Esophagus muscularis mucosa (tissue), 4 donors: Measurements from ENCODE around the gene PTER. TPM values are rescaled to one million over a fixed set of nuclear protein-coding genes. Genes with fewer than 3 reads are reported as not detected.

Source experiments
- DNase-seq: peaks from one replicate; pipeline ENCODE4 v3.0.0-alpha.2; 2017; ENCODE audit errors: extremely low spot score
- H3K27ac ChIP-seq, 4 donors: fragments of 200-600 bp; sonication (generic); replicated peaks in 1 of 4; 1 replicate in 3 of 4; 2 replicates in 1 of 4; pipeline ENCODE4 v1.5.1; 2016 to 2019; ENCODE audit warnings: mild to moderate bottlenecking in 1 of 4
- H3K27me3 ChIP-seq, 4 donors: fragments of 200-600 bp; sonication (generic); one replicate each; pipeline versions ENCODE4 v1.5.1 to v1.6.0; 2016 to 2019
- H3K36me3 ChIP-seq, 4 donors: fragments of 200-600 bp; sonication (generic); one replicate each; pipeline ENCODE4 v1.5.1; 2016 to 2019
- H3K4me1 ChIP-seq, 4 donors: fragments of 200-600 bp; sonication (generic); one replicate each; pipeline ENCODE4 v1.5.1; 2016 to 2019
- H3K4me3 ChIP-seq, 4 donors: fragments of 200-600 bp; sonication (generic); 1 replicate in 2 of 4; 2 replicates in 2 of 4; pipeline ENCODE4 v1.5.1; 2016 to 2019; ENCODE audit warnings: mild to moderate bottlenecking in 4 of 4, moderate library complexity in 1 of 4
- H3K9me3 ChIP-seq, 4 donors: fragments of 200-600 bp; sonication (generic); 1 replicate in 3 of 4; 2 replicates in 1 of 4; pipeline ENCODE4 v1.5.1; 2016 to 2019
- EP300 ChIP-seq: sonication (generic); formaldehyde crosslinking; IDR thresholded peaks from one replicate; pipeline ENCODE4 v1.6.1; 2017; ENCODE audit warnings: antibody characterized with exemption
- POLR2A ChIP-seq: fragments of 450-650 bp; IDR thresholded peaks from one replicate; pipeline ENCODE4 v1.6.1; 2017; ENCODE audit warnings: antibody characterized with exemption, moderate library complexity, mild to moderate bottlenecking, low read depth
- POLR2AphosphoS5 ChIP-seq, 2 donors: sonication (generic); formaldehyde crosslinking; IDR thresholded peaks; one replicate each; pipeline ENCODE4 v1.6.1; 2017; ENCODE audit warnings: antibody characterized with exemption in 2 of 2
- WGBS: methylation state at CpG from one replicate; pipeline ENCODE4 v1.1.5; 2018; 5-methylcytosine and 5-hydroxymethylcytosine counted together
- intact Hi-C: fragments of 100-400 bp; cut with DNase I; formaldehyde crosslinking; loops from one replicate; pipeline ENCODE4 v1.15.1; 2023
- total RNA-seq, 4 donors: library from RNA; depleted of rRNA; stranded (reverse); fragments of >200 nt; gene quantifications; one replicate each; pipeline versions ENCODE4 v1.1.0 to v1.2.1, GENCODE V29; 2016
- TF ChIP-seq, protein P1 (sequence below), 3 experiments: fragments of 200-600 bp in 2 of 3; fragments of 450-650 bp in 1 of 3; sonication (generic) in 2 of 3; IDR thresholded peaks; one replicate each; pipeline ENCODE4 v1.5.1; 2017 to 2019; ENCODE audit warnings: antibody characterized with exemption in 3 of 3, mild to moderate bottlenecking in 2 of 3, moderate library complexity in 1 of 3

Gene PTER
- total RNA-seq, 4 donors from 2014 or later = 8.1 to 10.4 (median 9.8) TPM

DNA sequence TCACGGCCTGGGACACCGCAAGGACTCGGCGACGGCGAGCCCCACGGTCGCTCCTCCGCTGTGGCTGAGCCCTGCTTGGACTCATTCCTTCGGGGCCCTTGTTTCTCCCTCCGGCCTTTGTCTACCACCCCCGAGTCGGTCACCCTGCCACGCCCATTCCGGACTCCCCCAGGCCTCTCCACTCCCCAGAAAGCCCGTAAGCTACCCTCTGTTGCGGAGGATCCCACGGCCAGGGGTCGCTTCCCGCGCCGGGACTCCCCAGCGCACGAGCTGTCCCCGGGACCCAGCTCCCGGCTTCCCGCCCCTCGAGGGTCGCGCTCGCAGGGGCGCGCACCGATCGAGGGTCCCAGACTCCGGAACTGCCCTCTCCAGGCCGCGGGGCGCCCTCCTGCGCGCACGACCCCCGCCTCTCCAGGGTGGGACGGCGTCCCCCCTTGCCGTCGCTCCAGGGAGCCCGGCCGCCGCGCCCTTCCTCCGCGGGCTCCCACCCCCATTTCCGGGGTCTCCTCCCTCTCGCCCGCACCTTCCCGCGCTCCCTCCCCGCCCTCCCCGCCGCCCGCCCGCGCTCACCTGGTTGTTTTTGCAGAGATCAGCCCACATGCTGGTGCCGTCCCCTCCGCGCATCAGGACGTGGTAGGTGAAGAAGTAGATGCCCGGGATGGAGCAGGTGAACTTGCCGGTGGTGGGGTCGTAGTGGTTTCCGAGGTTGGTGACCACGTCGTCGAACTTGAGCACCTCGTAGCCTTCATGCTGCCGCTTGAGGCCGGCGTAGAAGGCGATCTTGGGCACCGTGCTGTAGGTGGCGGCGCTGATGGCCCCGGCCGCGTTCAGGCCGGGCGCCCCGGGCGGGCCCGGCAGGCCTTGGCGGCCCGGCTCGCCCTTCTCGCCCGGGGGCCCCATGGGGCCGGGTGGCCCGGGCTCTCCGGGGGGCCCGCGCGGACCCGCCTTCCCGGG, 83.4 kb downstream of the PTER start:
- peaks cover 17 to 32% (median 28%) of the 10 kb centered on the region in 4 donors for H3K4me1 ChIP-seq
- DNase-seq = no peak
- peak overlapping the region; percentile 53 to 63 (median 57) for H3K4me3 ChIP-seq
- H3K9me3 ChIP-seq = no peaks in the 10 kb centered on the region
- 7% methylated on average over 36 of the region's 104 CpGs for WGBS
- H3K36me3 ChIP-seq = no peaks in the 10 kb centered on the region
- no peak for TF ChIP-seq POLR2AphosphoS5 (IDR thresholded peaks at IDR 0.05)
- H3K27me3 ChIP-seq = peaks cover 0 to 53% (median 22%) of the 10 kb centered on the region in 4 donors
- H3K27ac ChIP-seq = no peak overlapping the region
- intact Hi-C loops = no loop called here

DNA sequence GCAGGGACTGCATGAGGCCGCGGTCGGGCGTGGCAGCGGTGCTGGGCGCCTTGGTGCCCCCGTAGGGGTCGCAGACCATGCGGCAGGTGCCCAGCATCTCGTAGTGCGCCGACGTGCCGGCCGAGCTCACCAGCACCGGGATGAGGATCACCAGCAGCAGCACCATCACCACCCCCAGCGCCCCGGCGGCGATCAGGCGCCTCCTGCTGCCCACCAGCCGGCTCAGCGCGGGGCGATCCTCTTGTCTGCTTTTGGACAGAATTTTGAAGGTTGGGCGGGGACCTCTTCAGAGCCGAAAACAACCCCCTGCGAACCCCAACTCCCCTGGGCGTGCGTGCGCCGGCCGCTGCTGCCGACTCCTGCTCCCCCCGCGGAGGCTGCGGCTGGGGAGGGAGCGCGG, 84.1 kb downstream of the PTER start:
- Histone ChIP-seq H3K4me3 (peak overlapping the region; percentile 53 to 63 (median 57)), H3K27ac (no peak overlapping the region), H3K27me3 (peaks cover 0 to 53% (median 22%) of the 10 kb centered on the region in 4 donors), H3K4me1 (peaks cover 17 to 32% (median 28%) of the 10 kb centered on the region in 4 donors), H3K9me3 (no peaks in the 10 kb centered on the region), H3K36me3 (no peaks in the 10 kb centered on the region)
- no peak for TF ChIP-seq POLR2AphosphoS5 (IDR thresholded peaks at IDR 0.05)
- intact Hi-C loops = no loop called here
- 2% methylated on average over 8 of the region's 39 CpGs for WGBS
- DNase-seq = no peak

DNA sequence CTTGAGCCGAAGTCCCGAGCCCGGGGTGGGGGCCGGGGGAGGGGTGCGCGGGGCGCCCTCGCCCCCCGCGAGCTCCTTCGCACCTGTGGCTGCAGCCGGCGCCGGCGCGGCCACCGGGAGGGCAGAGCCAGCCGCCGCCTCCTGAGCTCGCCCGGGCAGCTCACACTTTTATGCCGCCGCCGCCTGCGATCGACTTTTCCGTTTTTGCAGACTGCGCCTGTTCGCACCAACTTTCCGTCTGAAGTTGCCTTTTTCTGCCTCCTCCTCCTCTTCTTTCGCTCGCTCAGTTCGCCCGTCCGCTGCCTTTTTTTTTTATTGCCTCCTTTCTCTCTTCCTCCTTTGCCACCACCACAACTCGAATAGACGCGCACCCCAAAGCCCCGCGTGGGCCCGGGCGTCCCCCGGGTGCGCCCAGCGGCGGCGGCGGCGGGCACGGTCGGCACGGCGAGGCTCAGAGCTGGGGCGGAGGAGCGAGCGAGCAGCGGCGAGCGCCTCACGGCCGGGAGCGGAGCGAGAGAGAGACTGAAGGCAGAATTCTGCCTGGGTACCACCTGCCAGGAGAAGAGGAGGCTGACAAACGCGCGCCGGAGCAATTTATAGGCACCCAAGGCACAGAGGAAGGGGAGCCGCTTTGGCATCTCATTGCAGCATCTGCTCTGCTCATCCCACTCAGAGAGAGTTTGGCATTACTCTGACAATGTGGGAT, 84.7 kb downstream of the PTER start, which contains the start of gene C1QL3:
Gene C1QL3, minus strand, starts transcription at position 569 of the 706 bp plus-strand sequence. CDS start 814 bp downstream, outside the sequence.
- Histone ChIP-seq H3K4me3 (peak within 1 kb of the TSS; percentile 53 to 63 (median 57)), H3K36me3 (no peaks in the 10 kb centered on the region), H3K4me1 (peaks cover 17 to 32% (median 28%) of the 10 kb centered on the region in 4 donors), H3K27ac (no peak within 1 kb of the TSS), H3K27me3 (peaks cover 0 to 56% (median 22%) of the 10 kb centered on the region in 4 donors), H3K9me3 (no peaks in the 10 kb centered on the region)
- 2% methylated on average over 64 of the region's 68 CpGs for WGBS
- DNase-seq = no peak
- intact Hi-C loops = no loop called here
- no peak for TF ChIP-seq POLR2AphosphoS5 (IDR thresholded peaks at IDR 0.05)
- TF ChIP-seq EP300 = no peak
- TF ChIP-seq, protein P1, sequence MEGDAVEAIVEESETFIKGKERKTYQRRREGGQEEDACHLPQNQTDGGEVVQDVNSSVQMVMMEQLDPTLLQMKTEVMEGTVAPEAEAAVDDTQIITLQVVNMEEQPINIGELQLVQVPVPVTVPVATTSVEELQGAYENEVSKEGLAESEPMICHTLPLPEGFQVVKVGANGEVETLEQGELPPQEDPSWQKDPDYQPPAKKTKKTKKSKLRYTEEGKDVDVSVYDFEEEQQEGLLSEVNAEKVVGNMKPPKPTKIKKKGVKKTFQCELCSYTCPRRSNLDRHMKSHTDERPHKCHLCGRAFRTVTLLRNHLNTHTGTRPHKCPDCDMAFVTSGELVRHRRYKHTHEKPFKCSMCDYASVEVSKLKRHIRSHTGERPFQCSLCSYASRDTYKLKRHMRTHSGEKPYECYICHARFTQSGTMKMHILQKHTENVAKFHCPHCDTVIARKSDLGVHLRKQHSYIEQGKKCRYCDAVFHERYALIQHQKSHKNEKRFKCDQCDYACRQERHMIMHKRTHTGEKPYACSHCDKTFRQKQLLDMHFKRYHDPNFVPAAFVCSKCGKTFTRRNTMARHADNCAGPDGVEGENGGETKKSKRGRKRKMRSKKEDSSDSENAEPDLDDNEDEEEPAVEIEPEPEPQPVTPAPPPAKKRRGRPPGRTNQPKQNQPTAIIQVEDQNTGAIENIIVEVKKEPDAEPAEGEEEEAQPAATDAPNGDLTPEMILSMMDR (IDR thresholded peaks at IDR 0.05) = no peak
- no peak for TF ChIP-seq POLR2A

DNA sequence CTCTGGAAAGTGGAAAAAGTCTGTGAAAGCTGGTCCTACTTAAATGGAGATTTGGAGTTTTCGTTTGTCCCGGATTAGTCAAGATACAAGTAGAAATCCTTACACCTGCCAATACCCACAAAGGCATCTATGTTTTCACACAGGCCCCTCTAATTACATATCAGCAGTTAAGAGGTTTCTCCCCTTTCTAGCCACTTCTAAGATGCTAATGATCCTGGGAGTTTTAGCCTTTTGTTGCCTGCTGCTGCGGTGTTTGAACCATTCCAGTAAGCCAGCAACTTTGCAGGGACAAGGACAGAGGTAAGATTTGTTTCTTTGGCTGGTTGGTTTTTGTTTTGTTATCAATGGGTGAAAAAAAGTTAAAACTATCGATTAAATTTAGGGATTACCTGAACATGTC, 90.6 kb downstream of the PTER start:
- Histone ChIP-seq H3K36me3 (no peaks in the 10 kb centered on the region), H3K4me3 (no peak overlapping the region), H3K4me1 (no peaks in the 10 kb centered on the region), H3K9me3 (no peaks in the 10 kb centered on the region), H3K27ac (no peak overlapping the region), H3K27me3 (peaks cover 0 to 22% (median 0%) of the 10 kb centered on the region in 4 donors)
- intact Hi-C loops = no loop called here
- WGBS = 62% methylated on average over 4 of the region's 4 CpGs
- peak; percentile 21 for DNase-seq
- no peak for TF ChIP-seq EP300
- TF ChIP-seq POLR2AphosphoS5 (IDR thresholded peaks at IDR 0.05) = no peak
- TF ChIP-seq, protein P1 (IDR thresholded peaks at IDR 0.05) = no peak
- no peak for TF ChIP-seq POLR2A

DNA sequence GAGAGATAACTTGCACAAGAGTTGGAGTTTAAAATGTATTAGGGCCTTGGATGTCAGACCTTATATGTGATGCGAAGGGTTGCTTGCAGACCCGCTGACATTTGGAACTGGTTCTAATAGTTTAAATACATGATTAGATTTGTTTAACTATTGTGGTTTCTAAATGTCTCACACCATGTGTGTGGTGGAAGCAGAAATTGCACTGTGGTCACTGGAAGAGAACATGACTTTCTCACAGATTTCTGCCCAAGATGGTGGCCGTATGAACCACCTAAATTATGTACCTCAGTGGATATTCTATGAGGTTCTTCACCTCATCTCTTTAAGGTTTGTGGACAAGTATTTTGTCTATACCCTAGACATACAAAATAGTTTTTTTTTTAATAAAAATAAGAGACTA, 93.0 kb downstream of the PTER start:
- 88% methylated on average over 3 of the region's 3 CpGs for WGBS
- H3K9me3 ChIP-seq = no peaks in the 10 kb centered on the region
- DNase-seq = no peak
- H3K4me3 ChIP-seq = no peak overlapping the region
- no peaks in the 10 kb centered on the region for H3K4me1 ChIP-seq
- peaks cover 0 to 4% (median 0%) of the 10 kb centered on the region in 4 donors for H3K27me3 ChIP-seq
- no peak overlapping the region for H3K27ac ChIP-seq
- TF ChIP-seq POLR2AphosphoS5 (IDR thresholded peaks at IDR 0.05) (no peak), EP300 (no peak), POLR2A (no peak)
- TF ChIP-seq, protein P1 (IDR thresholded peaks at IDR 0.05) = no peak
- no peaks in the 10 kb centered on the region for H3K36me3 ChIP-seq
- intact Hi-C loops = no loop called here
